ENCODE results near the gene P2RY1. TPM values are rescaled to one million over a fixed set of nuclear protein-coding genes. Genes with fewer than 3 reads are reported as not detected.
A peak's percentile ranks its signal among the peaks of the same experiment; 100 is the strongest.

P2RY1 gene
- total and polyA plus RNA-seq, 9 of the 15 experiments (the other 6 are each of a cell fraction or from before 2014, with no cell fraction given), result 6.0 to 27.9 (median 18.4) TPM

GRCh38 chr3:152790651-152791387 lies 44.1 kb upstream of the P2RY1 start (continued):
- TF ChIP-seq, protein P1, sequence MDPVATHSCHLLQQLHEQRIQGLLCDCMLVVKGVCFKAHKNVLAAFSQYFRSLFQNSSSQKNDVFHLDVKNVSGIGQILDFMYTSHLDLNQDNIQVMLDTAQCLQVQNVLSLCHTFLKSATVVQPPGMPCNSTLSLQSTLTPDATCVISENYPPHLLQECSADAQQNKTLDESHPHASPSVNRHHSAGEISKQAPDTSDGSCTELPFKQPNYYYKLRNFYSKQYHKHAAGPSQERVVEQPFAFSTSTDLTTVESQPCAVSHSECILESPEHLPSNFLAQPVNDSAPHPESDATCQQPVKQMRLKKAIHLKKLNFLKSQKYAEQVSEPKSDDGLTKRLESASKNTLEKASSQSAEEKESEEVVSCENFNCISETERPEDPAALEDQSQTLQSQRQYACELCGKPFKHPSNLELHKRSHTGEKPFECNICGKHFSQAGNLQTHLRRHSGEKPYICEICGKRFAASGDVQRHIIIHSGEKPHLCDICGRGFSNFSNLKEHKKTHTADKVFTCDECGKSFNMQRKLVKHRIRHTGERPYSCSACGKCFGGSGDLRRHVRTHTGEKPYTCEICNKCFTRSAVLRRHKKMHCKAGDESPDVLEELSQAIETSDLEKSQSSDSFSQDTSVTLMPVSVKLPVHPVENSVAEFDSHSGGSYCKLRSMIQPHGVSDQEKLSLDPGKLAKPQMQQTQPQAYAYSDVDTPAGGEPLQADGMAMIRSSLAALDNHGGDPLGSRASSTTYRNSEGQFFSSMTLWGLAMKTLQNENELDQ (CRISPR knock-in tag; IDR thresholded peaks at IDR 0.05; ENCODE audit: borderline replicate concordance), result no peak
- TF ChIP-seq KLF16 (IDR thresholded peaks at IDR 0.05) (no peak), RNF219 (CRISPR knock-in tag; IDR thresholded peaks at IDR 0.05) (no peak), ZNF75A (CRISPR knock-in tag; IDR thresholded peaks at IDR 0.05) (no peak), HNRNPH1 (optimal IDR thresholded peaks at IDR 0.05; ENCODE audit: low read depth, low read length) (no peak), PTBP1 (IDR thresholded peaks at IDR 0.05; ENCODE audit: low read depth, low read length) (no peak), U2AF2 (optimal IDR thresholded peaks at IDR 0.05; ENCODE audit: low read depth, low read length) (no peak), DPF2 (IDR thresholded peaks at IDR 0.05) (0 out of 2 replicates have a peak, but pooled peaks have one; percentile 15), DIDO1 (tag; IDR thresholded peaks at IDR 0.05; ENCODE audit: low read depth) (no peak), FOXM1 (IDR thresholded peaks at IDR 0.05; ENCODE audit: low read depth) (no peak), FOXM1 (CRISPR knock-in tag; IDR thresholded peaks at IDR 0.05; ENCODE audit: low read depth) (no peak), E2F5 (CRISPR knock-in tag; IDR thresholded peaks at IDR 0.05) (no peak), NCOR1 (IDR thresholded peaks at IDR 0.05) (peak; percentile 42), MYC (IDR thresholded peaks at IDR 0.05; ENCODE audit: low read depth, low read length) (no peak), MYC (CRISPR knock-in tag; IDR thresholded peaks at IDR 0.05; ENCODE audit: borderline replicate concordance, low read depth) (no peak), ZNF551 (CRISPR knock-in tag; IDR thresholded peaks at IDR 0.05) (no peak), NR2C1 (IDR thresholded peaks at IDR 0.05) (no peak), NR2C1 (tag; IDR thresholded peaks at IDR 0.05) (0 out of 2 replicates have a peak, but pooled peaks have one; percentile 14), ZNF561 (CRISPR knock-in tag; conservative IDR thresholded peaks at IDR 0.05) (no peak)
- TF ChIP-seq, protein P2, sequence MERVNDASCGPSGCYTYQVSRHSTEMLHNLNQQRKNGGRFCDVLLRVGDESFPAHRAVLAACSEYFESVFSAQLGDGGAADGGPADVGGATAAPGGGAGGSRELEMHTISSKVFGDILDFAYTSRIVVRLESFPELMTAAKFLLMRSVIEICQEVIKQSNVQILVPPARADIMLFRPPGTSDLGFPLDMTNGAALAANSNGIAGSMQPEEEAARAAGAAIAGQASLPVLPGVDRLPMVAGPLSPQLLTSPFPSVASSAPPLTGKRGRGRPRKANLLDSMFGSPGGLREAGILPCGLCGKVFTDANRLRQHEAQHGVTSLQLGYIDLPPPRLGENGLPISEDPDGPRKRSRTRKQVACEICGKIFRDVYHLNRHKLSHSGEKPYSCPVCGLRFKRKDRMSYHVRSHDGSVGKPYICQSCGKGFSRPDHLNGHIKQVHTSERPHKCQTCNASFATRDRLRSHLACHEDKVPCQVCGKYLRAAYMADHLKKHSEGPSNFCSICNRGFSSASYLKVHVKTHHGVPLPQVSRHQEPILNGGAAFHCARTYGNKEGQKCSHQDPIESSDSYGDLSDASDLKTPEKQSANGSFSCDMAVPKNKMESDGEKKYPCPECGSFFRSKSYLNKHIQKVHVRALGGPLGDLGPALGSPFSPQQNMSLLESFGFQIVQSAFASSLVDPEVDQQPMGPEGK (CRISPR knock-in tag; IDR thresholded peaks at IDR 0.05; ENCODE audit: borderline replicate concordance), result no peak
